Tibial nerve (tissue), 4 donors: ENCODE results near the gene GMDS.

Experiments
- EP300 ChIP-seq, 2 donors: sonication (generic); formaldehyde crosslinking; IDR thresholded peaks; one replicate each; pipeline ENCODE4 v1.6.1; 2017; ENCODE audit warnings: antibody characterized with exemption in 2 of 2, mild to moderate bottlenecking in 1 of 2
- POLR2A ChIP-seq, 2 donors: fragments of 450-650 bp; IDR thresholded peaks; one replicate each; pipeline ENCODE4 v1.6.1; 2017; ENCODE audit warnings: antibody characterized with exemption in 2 of 2, mild to moderate bottlenecking in 2 of 2, moderate library complexity in 2 of 2
- TF ChIP-seq, protein P1 (sequence below), 5 experiments: fragments of 200-600 bp in 3 of 5; fragments of 450-650 bp in 2 of 5; sonication (generic) in 3 of 5; IDR thresholded peaks; one replicate each; pipeline ENCODE4 v1.5.1; 2016 to 2019; ENCODE audit warnings: antibody characterized with exemption in 5 of 5, mild to moderate bottlenecking in 3 of 5, moderate library complexity in 2 of 5

DNA sequence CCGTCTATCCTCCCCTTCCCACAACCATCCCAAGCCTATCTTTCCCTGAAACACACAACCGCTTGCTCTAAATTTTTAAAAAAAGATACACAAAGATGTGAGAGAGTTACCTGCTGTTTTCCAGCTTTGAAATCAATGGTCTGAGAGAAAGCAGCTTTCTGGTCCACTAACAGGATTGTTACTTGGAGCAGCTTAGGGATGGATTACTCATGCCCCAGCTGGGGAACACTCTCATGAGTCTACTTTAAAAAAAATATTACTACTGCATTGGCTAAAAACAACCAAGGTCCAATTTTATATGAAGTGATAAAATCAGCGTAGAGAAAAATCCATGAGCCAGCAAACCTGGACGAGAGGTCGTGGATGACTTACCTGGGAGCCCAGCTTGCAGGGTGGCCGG, 665.3 kb downstream of the GMDS start:
- TF ChIP-seq, protein P1, sequence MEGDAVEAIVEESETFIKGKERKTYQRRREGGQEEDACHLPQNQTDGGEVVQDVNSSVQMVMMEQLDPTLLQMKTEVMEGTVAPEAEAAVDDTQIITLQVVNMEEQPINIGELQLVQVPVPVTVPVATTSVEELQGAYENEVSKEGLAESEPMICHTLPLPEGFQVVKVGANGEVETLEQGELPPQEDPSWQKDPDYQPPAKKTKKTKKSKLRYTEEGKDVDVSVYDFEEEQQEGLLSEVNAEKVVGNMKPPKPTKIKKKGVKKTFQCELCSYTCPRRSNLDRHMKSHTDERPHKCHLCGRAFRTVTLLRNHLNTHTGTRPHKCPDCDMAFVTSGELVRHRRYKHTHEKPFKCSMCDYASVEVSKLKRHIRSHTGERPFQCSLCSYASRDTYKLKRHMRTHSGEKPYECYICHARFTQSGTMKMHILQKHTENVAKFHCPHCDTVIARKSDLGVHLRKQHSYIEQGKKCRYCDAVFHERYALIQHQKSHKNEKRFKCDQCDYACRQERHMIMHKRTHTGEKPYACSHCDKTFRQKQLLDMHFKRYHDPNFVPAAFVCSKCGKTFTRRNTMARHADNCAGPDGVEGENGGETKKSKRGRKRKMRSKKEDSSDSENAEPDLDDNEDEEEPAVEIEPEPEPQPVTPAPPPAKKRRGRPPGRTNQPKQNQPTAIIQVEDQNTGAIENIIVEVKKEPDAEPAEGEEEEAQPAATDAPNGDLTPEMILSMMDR (IDR thresholded peaks at IDR 0.05) = no peak
- no peak for TF ChIP-seq POLR2A (IDR thresholded peaks at IDR 0.05)
- no peak for TF ChIP-seq EP300 (IDR thresholded peaks at IDR 0.05)
